C1 segment of cervical spinal cord (tissue), 14 donors: ENCODE data around the gene CDC42BPA.
A peak's percentile ranks its signal among the peaks of the same experiment; 100 is the strongest.
"Not testable (repeated sequence)": the region's sequence is repeated elsewhere in the genome, so short reads cannot be mapped to it uniquely, and the experiment has no call there.

Source experiments
- DNase-seq, 14 donors: peaks; one replicate each; lab custom pipeline; 2025; lab: John Stamatoyannopoulos, UW

CDC42BPA gene

DNA sequence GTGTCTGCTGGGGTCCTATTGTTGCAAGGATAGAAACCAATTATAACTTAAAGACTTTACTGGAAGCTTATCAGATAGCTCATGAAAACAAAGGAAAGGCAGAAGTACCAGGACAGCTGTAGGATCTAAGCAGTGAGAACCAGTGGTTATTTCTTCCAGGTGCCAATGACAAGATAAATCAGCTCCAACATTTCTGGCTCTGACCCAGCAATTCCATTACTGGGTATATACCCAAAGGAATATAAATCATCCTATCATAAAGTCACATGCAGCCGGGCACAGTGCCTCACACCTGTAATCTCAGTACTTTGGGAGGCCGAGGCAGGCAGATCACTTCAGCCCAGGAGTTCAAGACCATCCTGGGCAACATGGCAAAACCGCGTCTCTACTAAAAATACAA lies 17.8 kb upstream of the CDC42BPA start:
- not testable (repeated sequence) for DNase-seq

DNA sequence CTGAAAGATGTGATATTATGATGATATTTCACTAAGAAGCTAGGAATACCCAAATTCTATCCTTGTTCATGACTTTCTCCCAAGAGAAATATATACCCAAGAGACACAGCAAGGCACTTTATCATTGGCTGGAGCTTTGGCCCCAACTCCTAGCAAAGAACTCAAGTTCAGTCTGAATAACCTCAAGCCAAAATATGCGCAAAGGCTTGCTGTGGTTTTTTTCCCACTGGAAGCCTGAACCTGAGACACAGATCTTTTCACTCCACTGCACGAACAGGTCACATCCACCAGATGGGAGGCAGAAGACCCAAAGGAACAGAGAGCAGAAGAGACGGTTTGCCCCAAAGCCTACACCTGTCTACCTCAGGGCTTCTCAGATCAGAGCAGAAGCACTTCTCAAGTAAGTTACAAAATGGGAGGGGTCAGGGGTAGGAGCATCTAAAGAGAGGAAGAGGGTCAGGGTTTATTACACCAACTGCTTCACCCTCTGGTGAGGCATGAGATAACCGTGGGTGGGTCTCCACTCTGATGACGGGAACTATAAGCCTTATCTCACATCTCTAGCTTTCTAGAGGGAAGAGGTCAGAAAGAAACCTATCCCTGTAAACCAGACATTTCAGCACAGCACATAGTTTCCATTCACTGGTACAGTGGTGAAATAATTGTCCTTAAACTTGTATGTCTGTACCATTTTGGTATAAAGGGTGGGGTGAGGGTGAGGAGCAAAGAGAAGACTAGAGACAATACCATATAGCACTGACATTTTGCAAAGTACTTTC lies 17.1 kb upstream of the CDC42BPA start:
- DNase-seq: no peak

DNA sequence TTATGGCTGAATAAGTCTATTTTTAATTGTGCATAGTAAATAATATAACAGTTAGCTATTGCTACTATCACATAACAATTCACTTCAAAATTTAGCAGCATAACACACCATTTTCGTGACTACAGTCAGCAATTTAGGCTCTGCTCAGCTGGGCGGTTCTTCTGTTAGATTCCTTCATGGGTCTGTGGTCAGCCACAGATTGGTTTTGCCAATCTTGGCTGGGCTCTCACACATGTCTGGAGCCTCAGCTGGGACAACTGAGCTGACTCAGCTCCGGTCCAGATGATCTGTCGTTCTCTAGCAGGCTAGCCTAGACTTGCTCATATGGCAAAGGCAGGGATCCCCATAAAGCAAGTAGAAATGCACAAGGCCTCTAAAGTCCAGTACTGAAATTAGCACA lies 15.1 kb upstream of the CDC42BPA start:
- DNase-seq: no peak

DNA sequence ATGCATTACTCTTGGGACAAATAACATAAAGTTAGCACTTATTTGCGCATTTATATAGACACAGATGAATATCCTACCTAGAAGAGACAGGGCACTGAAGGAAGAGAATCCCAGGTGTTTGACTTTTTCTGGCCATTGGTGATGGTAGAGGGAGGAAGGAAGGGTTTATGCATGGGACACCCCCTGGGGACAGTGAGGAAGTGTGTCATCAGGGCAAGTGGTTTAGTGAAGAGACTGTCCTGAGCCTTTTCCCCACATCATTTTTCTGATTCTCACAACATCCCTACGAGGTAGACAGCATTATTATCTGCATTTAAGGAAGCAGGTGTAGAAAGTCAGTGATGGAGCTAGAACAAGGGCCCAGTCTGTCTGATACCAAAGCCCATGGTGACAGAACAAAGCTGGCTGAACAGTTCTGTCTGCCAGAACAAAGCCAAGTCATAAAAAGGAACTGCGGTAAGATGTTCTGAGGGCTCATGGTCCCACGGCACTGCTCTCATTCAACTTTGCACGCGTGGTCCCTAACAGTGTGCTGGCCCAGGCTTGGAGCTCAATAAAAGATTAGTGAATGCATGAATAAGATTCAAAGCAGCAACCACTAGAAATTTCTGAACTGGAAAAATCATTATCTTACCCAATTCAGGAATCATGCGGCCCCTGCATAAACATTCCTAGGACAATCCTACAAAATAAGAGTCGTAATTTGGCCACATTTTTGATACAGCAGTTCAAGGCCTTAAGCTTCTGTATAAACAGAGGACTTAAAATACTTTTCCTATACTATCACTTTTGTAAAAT lies 12.2 kb upstream of the CDC42BPA start:
- no peak for DNase-seq

DNA sequence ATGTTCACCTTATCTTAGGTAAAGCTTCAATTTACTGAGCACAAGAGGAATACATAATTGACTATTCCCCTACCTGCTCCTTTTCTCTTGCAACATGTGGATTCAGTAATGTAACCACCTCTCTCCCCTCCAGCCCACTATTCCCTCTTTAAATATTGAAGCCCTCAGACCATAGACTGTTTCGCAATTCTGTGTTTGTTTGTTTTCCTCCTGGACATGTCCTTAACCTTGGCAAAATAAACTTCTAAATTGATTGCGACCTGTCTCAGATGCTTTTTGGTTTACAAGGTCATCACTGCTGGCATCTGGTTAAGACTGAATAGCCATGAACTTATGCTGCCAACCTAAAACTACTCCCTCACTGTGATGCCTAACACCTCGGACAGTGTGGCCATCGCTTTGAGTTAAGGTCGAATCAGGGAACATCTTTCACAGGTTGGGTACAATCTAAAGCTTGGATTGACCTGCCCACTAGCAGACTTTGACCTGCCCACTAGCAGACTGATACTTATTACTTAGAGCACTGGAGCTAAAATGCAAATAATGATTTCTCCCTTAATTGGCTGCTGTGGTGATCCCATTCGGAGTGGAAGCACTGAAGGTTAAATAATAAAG lies 10.2 kb upstream of the CDC42BPA start:
- no peak for DNase-seq

DNA sequence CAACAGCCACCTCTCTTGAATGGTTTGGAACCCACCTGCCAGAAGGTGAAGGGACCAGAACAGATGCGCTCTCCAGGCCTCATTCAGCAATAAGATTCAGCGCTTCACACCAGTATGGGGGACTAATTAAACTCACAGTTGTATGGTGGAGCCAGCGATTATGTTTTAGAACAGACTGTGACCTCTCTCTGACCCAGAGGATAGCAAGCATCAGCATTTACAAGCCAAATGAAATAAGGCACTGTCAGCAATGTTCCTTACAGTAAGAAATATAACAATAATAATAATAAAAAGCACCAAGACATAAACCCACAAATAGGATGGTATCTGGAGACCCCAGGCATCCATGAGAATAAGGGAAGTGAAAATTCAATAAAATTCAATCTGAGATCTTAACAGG lies 6.9 kb upstream of the CDC42BPA start:
- DNase-seq: no peak

DNA sequence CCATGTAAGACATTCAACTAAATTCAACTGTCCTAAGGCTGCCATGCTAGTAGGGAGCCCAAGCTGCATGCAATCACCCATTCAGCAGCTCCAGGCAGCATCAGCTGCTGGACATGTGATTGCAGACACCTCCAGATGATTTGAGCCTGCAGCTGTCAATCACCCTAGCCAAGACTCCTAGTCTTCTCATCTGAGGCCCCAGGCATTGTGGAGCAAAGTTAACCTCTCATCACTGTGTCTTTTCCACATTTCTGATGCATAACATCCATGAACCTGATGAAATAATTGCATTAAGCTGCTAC lies 5.6 kb upstream of the CDC42BPA start:
- DNase-seq: no peak

DNA sequence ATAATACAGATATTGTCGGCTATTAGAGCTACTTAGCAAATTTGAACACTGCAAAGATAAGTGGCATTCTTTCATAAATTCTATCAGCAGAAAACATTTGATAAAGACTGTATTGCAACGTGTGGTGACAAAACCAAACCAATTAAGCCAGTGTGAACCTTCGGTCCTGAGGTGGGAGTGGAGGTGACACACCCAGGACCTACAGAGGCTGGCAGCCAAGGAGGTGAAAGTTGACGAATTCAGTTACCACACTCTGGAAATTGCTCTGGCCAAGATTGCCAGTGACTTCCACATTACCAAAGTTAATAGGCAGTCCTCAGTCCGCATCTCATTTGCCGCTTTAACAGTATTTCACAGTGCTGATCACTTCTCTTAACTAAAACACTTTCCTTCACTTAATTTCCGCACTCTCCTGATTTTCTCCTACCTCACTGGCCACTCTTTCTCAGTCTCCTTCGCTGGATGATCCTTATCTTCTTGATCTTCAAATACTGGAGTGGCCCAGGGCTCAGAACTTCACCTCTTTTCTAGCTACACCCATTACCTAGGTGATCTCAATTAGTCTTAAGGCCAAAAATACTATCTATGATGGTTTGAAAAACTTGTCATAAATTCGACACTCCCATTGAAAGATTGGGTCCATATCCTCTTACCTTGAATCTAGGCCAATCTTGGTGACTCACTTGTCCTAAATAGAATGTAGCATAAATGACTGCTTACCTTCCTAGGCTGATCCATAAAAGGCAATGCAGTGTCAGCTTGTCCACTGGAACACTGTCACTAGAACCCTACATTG lies 5.1 kb upstream of the CDC42BPA start:
- DNase-seq: no peak

DNA sequence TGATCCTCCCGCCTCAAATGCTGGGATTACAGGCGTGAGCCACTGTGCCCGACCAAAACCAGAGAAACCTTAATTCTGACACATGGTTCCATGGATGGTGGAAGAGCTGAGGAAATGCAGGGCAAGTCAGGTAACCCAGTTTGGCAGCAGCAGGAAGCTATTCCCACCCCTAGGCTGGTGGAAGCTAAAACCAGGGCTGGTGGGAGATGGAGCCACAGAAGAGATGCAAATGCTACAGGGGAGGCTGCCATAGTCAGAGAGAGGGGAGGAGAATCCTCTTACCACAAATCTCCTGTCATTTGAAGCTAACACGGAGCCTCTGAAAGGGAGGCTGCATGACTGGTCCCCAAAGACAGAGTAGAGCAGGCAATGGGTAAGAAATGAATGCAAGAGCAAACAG lies 4.1 kb upstream of the CDC42BPA start:
- DNase-seq: no peak

DNA sequence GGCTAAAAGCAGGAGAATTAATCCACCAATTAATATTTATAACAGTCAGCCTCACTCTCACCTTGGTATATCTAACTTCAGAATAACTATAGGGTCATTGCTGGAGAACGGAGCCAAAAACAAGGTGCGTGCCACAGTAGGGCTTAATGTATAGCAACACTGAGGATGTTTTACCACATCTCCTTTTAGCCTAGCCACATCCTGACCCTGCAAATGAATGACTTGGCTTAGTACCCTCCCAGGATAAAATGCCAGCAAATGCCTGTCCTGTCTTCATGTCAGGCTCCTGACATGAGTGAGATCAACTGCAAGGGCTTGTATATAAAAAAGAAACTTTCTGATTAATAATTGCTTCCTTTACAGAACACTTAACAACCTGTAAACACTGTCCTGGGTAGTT lies 2.7 kb upstream of the CDC42BPA start:
- no peak for DNase-seq

DNA sequence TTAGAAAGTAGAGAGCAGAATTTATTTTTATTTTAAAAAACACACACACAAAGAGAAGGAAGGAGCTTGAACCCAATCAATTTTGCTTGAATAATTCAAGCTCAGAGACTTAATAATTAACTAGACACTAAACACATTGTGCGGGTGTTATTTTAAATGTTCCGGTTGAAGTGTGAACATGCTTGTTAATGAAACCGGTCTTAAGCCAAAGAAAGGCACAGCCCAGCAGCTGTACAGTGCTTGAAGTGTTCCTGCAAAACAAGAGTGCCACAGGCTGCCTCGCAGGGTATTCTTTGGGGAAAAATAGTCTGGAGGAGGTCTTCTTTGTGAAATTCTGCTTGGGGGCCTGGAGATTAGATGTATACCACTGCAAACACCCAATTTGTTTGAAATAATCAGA lies 2.2 kb upstream of the CDC42BPA start:
- DNase-seq: no peak

DNA sequence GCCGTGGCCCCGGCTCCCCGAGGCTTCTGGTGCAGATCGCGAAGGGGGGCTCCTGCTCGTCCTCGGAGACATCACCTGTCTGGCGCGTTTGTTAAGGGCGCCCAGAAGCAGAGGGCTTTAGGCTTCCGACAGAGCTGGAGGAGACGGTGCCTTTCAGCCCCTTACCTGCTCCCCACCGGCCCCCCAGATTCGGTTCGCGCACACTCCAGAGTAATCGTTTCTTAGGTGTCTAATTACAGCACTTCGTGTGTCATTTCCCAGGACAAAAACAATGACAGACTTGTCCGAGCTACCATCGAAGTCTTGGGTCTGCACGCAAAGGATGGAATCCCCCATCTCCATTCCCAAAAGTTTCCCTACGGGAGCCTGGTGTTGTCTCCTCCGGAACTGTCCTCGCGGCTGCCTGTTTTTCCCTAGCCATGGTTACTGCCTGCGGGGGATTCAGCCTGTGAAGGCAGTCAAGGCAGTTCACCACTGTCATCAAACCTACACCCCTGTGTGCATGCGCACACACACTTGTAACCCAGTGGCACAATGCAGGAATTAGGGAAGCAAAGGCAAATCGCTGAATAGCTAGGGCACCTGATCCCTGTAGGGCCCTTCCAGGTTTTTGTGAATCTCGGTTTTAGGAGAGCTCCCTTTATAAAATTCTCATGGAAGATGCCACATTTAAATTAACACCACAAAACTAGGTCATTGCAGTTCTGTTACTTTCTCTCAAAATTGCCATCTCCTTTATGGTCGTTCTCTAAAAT lies 738 bp upstream of the CDC42BPA start:
- DNase-seq: peak in 10 of 14 donors; percentile 24 to 88 (median 56)

DNA sequence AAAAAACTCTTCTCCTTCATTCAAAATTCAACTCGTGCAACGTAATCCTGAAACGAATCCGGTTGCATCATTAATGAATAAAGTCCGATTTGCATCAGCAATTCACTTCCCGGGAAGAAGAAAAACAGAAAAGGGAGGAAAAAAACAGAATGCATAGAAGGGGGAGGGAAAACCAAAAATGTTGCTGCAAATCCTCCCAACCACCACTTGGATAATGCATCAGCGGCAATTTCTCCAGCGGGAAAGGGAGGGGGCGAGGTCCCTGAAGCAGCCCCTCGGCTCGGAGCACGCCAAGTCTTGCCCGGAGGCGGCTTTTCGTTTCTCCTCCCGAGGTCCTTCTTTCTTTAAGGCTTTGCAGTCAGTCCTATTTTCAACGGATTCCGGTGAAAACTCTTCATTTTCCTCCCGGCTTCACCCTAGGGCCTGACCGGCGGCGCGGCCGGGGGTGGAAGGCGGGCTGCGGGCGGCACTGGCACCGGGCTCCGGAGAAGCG lies 723 bp downstream of the CDC42BPA start:
- peak in 11 of 14 donors; percentile 30 to 83 (median 68) for DNase-seq

DNA sequence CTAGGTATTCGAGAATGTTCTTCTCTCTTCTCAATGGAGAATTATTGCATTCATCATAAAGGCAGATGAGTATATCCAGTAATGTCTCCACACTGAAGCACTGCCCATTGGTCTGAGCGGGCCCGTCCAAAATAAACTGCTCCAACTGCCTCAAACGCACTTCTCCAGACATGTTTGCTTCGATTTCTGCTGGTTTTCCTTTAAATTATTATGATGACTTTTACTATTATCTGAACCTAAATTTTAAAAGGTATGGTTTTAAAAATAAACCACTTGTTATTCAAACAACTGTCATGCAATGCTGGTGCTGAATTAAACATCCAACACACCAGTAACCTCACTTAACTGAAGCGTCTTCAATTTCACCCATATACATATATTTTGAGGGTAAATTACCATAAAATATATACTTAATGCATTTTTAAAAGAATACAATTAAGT lies 1.3 kb downstream of the CDC42BPA start:
- DNase-seq: peak in 7 of 14 donors; percentile 0 to 39 (median 7)

DNA sequence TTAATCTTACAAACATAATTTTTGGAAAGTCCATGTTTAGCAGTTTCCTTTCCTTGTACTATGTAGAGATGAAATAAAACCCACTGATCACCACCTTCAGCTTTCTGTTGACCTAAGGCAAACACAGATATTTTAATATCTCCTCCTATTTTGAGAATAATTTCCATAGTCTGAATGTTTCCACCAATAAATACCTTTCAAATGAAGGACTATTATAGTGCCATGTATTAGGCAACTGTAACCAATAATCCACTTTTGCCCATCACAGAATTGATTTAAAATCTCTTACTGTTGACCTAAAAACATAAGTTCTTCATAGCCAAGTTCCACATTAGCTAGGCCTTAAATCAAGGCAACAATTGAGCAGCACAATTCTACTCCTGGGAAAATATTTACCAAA lies 1.8 kb downstream of the CDC42BPA start:
- no peak for DNase-seq

DNA sequence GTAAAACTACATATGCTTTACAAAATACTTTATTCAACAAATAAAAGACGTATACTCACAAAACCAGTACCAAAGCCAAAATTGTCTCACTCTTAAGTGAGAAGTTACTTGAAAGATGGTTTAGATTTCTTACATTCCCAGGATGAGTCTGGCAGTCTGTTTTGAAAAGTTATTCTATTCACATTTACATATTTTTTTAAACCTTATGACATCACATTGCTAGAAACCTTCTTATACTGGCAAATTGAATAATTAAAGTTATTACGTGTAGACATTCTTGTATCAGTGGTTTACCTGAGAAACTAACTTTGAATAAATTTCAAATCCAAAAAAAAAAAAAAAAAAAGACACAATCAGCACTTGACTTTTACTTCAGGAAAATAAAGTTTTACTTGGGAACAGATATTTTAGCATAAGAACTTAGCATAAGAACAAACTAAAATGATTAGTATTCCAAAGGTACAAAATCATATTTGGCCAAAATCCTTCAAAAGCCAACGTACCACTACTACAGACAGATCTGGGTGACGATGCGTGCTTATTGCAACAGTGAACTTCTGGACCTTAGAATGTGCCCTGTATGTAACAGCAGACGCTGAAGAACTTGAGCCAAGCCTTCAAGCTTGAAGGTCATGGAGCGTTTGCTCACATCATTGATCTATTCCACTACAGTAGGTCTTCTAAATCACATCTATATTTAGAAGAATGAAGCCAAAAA lies 2.5 kb downstream of the CDC42BPA start:
- DNase-seq: peak in 3 of 14 donors; percentile 1 to 32 (median 7)

DNA sequence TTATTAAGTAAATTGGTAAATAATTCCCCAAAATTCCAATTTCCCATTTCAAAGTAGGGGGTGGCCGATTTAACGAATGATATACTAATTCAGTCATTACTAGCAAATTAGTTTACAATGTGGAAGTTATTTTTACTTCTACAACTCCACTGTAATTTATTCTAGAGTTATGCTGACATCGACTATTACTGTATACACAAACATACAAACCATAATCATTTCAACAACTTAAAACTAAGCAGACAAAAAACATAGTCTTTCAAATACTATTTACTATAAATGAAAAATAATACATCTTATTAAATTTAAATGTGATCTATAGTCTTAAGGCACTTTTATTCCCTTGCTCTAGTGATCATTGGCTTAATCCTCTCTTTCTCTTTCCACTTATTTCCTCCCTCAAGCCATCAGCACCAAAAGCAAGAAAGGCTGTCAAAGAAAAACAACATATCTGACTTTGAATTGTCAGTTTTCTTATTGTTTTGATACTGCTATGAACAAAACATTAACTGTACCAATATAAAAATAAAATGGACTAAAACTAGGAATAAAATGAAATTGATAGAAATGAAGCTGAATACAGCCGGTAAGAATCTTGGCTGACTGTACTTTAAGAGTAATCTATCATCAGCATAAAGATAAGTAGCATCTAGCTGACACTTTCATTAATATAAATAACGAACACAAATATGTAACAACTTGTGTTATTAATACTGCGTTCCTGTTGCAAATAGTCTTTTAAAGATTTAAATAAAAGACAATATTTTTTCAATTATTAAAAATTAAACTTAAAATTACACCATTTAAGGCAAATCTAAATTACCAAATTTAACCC lies 4.1 kb downstream of the CDC42BPA start:
- no peak for DNase-seq

DNA sequence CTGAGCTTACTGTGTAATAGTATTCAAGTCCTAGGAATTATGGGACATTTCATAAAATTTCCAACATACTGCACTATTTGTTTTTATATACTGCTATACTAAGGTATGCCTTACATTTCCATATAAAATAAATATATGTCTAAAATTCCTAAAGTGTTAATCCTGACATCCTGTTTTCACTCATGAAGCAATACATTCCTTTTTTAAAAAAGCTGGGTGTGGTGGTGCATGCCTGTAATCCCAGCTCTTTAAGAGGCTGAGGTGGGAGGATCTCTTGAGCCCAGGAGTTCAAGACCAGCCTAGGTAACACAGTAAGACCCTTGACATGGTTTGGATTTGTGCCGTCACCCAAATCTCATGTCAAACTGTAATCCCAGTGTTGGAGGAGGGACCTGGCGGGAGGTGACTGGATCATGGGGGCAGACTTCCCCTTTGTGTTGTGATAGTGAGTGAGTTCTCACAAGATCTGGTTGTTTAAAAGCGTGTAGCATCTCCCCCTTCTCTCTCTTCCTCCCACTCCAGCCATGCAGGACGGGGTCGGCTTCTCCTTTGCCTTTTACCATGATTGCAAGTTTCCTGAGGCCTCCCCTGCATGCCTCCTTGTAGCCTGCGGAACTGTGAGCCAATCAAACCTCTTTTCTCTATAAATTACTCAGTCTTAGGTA lies 5.8 kb downstream of the CDC42BPA start:
- DNase-seq: no peak
